Lower leg skin (tissue), 3 donors: Measurements from ENCODE around the gene FRMD7.

Experiments used
- POLR2A ChIP-seq, 2 donors: fragments of 450-650 bp; IDR thresholded peaks; one replicate each; pipeline ENCODE4 v1.6.1; 2016 to 2017; ENCODE audit warnings: antibody characterized with exemption in 2 of 2, mild to moderate bottlenecking in 1 of 2, moderate library complexity in 1 of 2
- TF ChIP-seq, protein P1 (sequence below), 3 donors: fragments of 450-650 bp; IDR thresholded peaks; one replicate each; pipeline ENCODE4 v1.5.1; 2016; ENCODE audit warnings: antibody characterized with exemption in 3 of 3, mild to moderate bottlenecking in 3 of 3, moderate library complexity in 2 of 3

DNA sequence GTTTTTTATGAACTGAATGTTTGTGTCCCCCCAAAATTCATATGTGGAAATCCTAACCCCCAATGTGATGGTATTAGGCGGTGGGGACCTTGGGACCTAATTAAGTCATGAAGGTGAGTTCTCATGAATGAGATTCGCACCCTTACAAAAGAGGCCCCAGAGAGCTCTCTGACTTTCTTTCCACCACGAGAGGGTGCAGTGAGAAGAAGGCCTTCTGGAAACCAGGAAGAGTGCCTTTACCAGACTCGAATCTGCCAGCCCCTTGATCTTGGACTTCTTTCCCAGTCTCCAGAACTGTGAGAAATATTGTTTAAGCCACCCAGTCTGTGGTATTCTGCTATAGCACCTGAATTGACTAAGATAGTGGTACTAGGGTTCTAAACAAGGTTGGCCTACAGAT is 64.0 kb downstream of the FRMD7 start:
- TF ChIP-seq, protein P1, sequence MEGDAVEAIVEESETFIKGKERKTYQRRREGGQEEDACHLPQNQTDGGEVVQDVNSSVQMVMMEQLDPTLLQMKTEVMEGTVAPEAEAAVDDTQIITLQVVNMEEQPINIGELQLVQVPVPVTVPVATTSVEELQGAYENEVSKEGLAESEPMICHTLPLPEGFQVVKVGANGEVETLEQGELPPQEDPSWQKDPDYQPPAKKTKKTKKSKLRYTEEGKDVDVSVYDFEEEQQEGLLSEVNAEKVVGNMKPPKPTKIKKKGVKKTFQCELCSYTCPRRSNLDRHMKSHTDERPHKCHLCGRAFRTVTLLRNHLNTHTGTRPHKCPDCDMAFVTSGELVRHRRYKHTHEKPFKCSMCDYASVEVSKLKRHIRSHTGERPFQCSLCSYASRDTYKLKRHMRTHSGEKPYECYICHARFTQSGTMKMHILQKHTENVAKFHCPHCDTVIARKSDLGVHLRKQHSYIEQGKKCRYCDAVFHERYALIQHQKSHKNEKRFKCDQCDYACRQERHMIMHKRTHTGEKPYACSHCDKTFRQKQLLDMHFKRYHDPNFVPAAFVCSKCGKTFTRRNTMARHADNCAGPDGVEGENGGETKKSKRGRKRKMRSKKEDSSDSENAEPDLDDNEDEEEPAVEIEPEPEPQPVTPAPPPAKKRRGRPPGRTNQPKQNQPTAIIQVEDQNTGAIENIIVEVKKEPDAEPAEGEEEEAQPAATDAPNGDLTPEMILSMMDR (IDR thresholded peaks at IDR 0.05), result no peak
- TF ChIP-seq POLR2A (IDR thresholded peaks at IDR 0.05), result no peak
